Hematopoietic multipotent progenitor cell treated with erythropoietin and hydrocortisone succinate and interleukin-3 and kit ligand, for 15 days (in vitro differentiated cells): Measurements from ENCODE around the gene HOXD10.

Source experiments
- DNase-seq: peaks from one replicate; pipeline ENCODE4 v3.0.0-alpha.2; 2015; ENCODE audit warnings: low spot score

The HOXD10 gene

DNA sequence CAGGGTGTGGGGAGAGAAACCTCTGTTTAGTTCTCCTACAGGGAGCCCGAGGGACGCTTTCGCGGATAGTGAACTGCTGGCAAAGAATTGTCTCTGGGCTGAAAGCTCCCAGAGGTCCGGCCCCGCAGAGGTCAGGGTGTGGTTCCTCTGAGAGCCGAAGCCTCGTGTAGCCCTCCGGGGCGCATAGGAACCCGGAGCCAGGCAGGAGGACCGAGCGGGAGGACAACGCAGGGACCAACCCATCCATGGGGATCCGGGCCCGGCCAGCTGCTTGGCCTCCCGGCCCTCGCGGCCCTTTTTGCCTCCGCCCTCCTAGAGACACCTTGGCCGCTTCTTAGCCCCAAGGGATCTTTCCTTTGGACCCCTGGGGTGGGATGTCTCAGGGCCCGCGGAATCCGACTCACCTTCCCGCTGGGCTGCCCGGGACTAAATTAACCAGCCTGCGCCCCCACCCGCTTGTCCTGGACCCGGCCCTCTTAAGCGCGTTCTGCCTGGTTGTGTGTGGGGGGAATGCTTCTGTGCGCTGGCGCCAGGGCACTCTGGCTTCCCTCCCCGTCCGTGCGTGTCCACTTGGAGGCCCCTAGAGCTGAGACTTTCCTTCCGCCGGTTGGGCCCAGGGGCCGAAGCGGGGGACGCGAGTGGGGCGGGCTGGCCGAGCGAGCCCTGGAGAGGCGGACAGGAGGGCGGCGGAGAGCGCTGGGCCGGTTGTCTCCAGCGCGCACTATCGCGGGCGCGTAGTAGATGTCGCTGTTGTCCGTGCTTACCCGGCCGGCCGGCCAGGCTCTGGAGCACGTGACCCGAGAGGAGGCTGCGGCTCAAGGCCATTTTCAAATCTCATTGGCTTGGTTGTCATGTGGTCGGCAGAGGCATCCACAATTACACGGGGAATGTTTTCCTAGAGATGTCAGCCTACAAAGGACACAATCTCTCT is at the start of gene HOXD10:
Gene HOXD10 (plus strand): TSS at position 896 of the 931 bp plus-strand sequence. CDS start 56 bp downstream, outside the sequence.
- DNase-seq = no peak

DNA sequence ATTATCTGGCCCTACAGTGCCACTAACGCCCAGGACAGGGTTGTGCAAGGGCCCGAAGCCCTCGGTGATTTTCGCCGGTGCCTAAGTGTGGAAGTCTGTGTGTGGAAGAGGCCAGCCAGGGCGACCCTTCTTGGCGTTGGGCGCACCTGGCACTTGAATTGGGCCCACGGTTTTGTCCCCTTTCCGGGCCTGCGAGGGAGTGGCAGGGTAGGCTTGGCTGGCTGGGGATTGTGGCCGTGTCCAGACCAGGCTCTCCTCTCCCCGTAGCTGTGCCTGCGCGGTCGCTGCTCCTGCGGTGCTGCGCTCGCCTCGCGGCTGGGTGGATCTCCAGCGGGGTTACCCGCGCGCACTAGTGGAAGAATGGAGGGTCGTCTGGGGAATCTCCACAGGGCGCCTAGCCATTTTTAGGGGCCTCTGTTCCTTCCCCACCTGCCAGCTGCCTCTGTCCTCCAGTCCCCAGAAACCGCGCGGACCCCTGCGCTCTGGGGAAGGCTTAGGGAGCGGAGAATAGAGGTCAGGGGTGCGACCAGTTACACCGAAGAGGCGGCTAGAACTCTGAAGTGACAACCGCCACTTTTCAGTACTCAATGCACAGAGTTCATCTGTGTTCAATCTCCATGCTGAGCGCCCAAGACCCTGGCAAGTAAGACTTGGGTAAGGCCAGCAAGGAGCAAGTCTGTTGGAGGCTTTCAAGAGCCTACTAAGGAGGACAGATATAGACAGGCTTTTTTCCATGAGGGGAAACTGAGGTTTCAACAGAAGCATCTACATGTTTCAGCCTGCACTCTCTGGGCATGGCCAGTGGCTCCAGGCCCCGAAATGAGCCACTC is 48.8 kb upstream of the HOXD10 start:
- DNase-seq = no peak

DNA sequence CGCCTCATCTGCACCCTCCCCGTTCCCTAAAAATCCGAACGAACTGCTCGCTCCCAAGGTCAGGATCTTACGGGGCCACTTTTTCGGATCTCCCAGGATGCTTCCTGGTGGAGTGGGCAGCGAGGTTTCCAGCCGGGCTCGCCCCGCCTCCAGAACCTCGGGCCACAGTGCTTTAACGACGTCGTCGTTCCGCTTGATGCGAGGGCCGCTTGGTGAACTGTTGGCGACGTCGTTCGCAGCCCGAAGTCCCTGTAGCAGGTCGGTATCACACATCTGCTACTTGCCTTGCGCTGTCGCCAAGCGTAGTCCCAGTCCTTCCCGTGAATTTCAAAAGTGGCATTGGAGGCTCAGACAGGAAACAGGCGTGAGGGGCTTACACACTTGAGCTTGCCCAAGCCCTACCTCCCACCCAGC is 48.2 kb upstream of the HOXD10 start:
- DNase-seq = no peak

DNA sequence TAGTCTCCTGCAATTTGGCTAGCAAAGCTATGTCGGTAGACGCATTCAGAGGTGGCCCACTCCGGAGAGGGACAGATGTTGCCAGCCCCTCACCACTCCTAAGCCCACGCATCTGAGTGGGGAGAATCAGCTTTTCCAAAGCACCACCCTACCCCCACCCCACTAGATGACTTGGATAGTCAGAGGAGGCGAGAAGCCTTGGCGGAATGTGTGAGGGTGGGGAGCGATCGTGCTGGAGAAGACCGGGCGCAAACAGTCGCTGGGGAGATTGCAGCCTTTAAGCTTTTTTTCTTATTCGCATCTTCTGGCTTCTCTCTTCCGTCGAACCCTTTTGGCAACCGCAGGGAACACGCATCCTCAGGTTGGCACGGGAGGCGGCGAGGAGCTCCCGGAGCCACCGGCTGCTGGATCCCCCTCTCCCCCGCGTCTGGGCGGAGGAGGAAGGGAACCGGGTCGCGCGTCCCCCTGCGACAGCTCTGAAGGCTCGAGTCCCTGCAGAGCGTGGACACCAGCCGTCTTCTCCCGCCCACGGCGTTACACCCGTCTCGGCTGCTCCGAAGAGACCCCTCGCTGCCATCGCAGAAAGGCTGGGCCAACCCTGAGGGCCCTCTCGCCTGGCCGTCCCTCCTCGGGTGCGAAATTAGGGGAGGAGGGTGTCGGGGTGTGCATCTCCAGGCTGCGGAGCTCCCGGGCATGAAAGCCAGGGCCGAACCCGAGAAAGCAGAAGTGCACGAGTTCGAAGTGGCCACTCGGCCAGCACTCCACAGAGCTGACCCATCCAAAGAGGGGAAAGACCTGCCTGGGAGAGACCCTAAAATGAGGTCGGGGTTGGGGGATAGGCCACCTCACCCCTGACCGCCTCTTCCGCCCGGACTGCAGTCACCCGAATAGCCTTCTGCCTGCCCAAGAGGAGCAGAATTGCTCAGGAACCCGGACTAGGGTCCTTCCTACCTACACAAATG is 45.0 kb upstream of the HOXD10 start:
- DNase-seq = no peak

DNA sequence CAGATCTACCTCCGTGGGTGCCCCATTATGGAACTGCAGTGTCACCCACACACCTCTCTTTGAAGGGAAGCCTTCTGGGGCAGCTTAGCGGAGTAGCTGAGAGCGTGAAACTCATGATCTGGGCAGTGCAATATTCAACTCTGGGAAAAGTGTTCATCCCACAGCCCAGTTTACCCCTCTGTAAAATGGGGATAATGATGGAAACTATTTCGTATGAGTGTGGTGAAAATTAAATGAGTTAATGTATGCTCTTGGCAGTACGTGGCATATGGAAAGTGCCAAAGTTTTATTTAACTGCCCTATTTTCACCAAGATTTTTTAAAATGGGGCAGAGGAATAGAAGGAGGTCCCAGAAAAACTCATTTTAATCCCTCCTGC is 44.3 kb upstream of the HOXD10 start:
- DNase-seq = no peak

DNA sequence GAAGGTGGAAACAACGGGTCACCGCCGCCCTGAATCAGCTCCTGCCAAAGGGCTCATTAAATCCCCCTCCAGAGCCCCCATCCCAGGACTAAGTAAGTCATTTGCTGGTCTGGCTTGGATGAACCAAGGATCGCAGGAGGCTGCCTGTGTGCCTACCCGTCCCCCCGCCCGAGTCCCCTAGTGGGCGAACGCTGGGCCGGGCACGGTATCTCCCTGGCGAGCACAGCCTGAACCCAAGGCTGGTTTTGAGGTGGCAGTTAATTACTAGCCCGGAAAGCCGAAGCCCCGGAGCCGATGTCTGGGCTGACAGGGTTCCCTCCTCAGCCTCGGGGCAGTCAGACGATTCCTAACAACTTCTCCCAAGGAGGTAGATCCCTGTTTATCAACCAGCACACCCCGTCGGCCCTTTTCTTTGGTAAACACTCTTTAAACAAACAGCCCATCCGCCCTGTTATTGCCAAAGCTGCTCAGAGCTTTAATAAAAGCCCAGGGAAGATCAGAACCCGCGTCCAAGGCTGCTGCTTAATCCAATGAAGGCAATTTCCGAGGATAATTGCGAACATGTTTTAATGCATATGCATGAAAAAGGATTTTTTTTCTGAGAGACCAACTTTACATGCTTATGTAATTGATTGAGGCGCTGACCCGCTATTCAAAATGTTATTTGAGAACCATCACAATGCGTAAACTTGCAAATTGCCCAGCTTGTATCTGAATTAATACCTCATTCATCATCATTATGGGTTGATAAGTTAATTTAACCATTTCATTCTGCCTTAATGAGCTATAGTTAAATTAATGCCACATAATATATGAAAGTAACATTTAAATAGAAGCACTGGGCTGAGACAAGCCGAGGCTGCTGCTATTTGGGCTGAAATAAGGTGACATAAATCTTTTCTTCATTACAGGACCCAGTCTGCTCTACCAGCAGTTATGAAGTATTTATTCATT is 43.4 kb upstream of the HOXD10 start:
- no peak for DNase-seq

DNA sequence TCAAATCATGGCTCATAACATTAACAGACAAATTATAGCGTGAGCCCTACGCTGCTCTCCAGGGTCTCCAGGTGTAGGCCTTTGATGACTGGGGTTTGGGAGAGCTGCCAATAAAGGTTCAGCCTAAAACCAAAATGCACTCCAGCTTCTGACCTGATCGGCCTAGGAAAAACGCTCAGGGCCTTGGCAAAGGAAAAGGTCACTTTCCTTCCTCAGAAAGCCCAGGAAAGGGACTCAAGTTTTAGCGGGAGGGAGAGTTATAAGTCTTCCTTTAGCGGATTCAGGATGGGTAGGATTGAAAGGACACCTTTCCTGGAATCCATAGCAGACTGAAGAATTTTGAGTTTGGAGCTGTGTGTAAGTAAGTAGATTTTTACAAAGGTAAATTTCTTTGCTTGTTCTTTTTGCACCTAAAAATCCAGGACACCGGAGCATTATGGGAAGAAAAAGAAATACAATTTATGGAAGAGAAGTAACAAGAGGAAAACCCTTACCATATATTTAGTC is 41.6 kb upstream of the HOXD10 start:
- DNase-seq = no peak

DNA sequence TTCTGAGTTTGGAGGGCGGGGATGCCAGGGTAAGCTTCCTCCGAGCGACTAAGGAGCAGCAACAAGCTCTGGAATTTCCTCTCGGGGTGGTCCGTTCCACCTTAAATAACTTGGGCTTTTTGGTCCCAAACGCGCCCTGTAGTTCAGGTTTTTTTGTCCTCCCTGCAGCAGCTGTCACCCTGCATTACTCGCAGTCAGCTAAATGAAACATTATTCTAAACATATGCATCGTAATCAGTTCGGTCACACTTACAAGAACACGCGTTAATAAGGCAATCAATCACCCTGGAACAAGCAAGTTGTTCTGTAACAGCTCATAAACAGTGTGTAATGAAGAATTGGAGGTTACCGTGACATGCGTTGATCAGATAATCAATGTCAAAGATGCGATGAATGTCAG is 41.1 kb upstream of the HOXD10 start:
- DNase-seq = no peak

DNA sequence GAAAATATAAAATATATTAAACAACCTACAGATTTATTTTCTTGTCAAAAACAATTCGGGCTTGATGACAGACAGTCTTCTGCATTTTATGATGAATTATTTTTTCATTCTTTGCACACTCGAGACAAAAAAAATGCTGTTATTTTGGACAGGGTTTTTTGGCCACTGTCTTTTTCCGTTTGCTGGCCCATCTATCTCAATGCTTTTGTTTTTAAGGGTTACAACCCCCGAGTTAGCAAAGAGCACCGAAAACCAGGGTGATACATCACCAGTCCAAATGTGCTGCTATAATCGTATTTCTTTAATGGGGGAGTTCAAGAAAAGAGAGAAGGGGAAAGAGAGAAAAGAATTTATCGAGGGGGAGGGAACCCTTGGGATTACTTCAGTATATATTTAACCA is 40.5 kb upstream of the HOXD10 start:
- DNase-seq = no peak

DNA sequence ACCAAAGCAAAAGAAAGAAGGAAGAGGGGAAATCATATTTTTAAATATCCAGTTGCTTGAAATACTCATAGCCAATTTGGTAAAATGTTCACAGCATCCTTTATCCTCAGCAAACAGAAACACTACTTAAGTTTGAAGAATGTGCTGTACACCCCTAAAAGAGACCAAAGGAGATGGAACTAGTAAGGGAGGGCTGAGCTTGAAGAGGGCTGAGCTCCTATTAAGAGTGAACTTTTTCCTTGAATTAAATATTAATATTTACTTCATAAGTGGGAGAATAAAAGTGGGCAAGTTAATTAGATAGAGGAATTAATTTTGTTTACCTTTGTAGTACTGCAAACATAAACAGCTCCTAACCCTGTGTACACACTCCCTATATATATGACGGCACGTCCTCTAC is 39.8 kb upstream of the HOXD10 start:
- DNase-seq = no peak

DNA sequence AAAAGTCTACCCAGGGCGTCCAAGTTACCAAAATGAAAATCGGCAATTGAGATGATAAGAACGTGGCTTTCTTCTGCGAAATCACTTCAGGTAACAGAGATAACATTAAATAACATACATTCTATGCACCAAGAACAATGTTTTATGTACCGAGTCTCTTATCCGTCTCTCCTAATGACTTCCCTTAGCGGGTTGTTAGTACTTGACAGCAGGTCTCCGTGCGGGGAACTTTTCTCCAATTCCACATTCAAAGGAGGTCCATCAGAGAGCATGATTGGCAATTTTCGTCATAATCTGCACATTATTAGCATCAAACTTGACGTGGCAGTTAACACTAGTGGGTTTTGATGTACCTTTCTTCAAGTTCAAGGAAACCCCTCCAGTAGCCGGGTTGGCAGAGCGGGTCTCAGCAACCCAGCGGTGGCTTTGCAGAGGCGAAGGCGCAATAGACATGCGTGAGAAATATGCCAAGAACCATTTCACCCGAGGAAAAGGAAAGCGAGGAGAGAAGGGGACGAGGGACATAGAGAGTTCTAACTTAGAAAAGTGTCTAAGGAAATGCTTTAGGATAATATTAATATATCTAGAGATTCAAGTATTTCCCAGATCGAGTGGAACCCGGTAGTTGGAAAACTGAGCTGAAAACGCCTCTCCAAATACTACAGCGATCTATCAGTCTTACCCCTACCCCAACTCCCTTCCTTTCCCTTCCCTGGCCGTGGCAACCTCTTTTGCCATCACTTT is 37.9 kb upstream of the HOXD10 start:
- DNase-seq = no peak

DNA sequence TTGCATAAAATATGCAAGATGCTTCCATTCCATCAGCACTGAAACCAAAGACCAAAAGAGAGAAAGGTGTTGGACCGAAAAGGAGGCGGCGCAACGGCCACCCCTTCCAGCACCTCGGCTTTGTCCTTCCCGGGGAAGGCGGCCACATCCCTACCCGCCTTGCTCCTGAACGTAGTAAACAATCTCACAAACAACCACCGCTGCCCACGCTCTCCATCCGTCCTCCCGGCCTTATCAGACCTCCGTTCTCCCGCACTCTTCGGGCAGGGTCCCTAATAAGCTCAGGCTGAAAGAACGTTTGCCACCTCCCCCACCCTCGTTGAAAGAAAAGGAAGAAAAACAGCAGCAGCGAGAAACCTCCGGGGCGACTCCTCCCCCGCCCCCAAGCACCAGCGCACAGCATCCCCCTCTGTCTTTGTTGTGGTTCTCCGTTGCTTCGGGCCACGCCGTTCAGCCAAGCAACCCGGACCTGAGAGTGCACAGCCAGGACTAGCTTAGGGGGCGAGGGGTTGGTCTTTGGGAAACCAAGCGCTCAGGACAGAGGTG is 37.2 kb upstream of the HOXD10 start:
- no peak for DNase-seq

DNA sequence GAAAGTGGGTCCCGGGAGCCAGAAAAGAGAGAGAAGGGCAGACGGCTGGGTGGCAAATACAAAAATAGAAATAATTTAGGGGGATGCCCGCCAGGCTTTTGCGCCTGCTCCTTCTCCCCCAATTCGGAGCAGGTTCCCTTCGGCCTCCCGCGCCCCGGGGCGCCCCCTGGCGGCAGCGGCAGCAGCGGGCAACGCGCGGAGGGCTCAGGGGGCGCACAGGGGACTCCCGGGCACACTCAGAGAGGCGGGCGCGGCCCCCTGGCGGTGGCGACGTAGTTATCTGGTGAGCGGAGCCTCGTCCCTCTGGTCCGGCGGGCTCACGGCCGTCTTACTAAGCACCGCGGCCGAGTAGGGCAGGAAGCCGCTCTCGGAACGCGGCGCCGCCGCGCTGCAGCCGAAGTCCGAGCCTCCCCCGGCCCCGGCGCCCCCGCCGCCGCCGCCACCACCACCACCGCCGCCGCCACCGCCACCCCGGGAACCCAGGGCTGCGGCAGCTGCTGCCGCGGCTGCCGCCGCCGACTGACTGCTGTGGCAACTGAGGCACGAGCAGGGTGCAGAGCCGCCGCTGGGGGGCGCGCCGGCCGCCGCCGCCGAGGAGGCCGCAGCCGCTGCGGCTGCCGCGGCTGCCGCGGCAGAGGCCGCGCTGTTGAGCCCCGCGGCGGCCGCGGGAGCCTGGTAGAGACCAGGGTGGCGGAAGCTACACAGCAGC is 36.6 kb upstream of the HOXD10 start:
- DNase-seq = peak; percentile 57

DNA sequence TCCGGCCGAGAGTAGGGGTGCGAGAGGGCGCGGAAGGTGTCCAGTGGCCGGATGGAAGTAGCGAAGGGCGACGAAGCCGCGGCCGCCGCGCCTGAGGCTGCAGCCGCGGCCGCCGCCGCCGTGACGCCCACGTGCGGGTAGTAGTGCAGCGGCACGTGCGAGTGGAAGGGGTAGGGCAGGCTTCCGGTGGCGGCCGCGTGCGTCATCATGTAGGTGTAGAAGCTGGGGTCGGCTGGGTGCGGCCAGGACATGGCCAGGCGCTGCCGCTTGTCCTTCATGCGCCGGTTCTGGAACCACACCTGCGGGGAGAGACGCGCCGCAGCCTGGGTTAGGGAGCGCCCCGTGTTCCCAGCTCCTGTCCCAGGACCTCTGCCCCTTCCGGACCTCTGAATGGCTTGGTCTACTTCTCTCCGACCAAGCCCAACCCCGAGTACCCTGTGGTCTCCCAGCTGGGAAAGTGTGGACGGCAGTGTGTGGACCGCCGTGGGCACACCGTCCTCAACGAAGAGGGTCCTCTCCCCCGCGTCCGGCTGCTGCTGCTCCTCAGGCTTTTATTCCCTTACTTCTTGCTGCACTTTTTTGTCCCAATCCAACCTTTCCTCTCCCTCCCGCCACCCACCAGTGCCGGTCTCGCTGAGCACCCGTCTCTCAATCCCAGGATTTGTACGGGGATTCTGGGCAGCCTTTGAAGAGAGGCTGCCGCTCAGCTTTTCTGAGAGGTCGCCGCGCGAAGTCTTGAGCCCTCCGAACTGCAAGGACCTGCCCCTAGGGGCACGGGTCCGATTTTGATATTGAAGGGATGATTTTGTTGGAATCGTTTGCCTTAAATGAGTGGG is 35.8 kb upstream of the HOXD10 start:
- no peak for DNase-seq

DNA sequence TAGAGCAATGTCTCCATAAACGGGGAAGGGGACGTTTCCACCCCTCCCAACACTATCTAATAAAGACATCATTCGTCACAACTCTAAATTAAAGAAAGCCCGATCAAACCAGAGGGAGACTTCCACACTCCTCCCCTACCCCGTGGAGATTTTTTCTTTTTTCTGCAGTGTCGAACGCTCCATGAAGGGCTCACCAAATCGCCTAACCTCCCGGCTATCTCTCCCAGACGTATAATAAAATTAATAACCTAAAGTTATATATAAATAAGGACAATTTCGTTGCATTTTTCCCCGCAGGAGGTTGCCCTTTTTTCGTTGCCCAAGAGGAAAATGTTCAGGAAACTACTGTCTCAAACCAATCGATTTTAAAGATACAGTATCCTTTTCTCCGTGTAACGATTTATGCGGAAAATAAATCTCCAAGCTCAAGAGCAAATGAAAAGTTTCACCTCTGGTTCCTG is 35.2 kb upstream of the HOXD10 start:
- DNase-seq = no peak

DNA sequence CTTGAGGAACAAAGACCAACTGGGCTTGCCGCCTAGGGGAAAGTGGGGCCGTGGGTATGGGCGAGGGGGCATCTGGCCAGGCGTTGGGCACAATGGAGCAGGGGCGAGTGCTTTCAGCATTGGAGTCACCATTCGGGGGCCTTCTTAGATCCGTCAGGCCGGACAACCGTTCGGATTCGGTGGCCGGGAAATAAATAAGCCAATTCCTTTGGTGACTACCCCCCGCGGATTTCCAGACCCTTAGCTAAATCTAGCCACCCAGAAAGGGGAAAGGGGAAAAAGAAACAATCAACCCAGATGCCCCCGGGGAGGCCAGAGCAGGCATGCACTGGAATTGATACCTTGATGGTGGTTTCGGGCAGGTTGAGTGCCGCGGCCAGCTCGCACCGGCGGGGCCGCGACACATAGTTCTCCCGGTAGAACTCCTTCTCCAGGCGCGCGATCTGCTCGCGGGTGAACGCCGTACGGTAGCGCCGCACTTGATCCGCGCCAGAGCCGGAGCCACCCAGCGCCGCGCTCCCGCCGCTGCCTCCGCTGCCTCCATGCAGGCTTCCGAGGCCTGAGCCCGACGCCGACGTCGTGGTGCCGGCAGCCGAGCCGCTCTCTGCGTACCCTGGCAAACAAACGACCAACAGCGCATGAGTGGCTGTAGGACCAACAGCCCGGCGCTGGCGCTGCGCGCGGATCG is 34.6 kb upstream of the HOXD10 start:
- no peak for DNase-seq

DNA sequence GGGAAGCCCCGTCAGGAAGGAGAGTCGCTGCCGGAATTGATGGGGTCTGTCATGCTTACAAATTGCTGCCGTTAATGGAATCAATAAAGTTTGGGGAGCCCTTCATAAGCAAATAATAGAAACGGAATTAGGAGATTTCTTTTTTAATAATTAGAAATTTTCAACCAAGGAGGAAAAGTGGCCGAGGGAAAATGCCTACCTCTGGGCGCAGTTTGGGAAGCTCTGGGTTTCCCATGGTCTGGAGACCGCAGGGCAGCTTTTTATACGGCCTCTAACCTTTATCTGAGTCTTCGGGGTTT is 34.1 kb upstream of the HOXD10 start:
- no peak for DNase-seq
